HL-60/S4 (cell line): ENCODE data around the gene C15orf40.

Experiments
- in situ Hi-C: fragments of 300-500 bp; cut with MboI; formaldehyde crosslinking; loops from 2 replicates; pipeline ENCODE4 v1.14.3; 2022; ENCODE audit warnings: low sequenced_read_pairs

C15orf40 gene

DNA sequence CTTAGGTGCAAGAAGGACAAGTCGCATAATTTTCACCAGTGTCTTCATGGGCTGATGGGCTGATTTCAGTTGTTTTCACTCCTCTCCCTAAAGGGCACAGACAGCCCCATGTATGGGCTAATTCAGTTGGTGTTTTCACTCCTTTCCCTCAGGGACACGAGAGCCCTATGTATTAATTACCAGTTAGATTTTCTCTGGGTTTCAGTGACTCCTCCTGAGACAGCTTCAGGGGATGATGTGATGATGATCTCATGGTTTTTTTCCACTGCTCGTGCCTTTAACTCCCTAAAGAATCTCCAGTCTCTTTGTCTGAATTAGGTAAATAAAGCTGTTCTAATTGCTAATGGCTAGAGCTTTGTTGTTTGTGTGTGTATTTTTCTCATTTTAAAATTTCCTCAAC is 15.5 kb downstream of the C15orf40 start:
- in situ Hi-C loops, result no loop called here

GRCh38 chr15:82995076-82995475 is 16.4 kb downstream of the C15orf40 start:
- in situ Hi-C loops, result no loop called here

- in situ Hi-C loops, result no loop called here
Measured at GRCh38 chr15:82993144-82993543, 18.3 kb downstream of the C15orf40 start.

GRCh38 chr15:82992436-82992998 is 18.9 kb downstream of the C15orf40 start:
- in situ Hi-C loops, result no loop called here

GRCh38 chr15:82986442-82986780 is 25.0 kb downstream of the C15orf40 start:
- in situ Hi-C loops, result no loop called here

DNA sequence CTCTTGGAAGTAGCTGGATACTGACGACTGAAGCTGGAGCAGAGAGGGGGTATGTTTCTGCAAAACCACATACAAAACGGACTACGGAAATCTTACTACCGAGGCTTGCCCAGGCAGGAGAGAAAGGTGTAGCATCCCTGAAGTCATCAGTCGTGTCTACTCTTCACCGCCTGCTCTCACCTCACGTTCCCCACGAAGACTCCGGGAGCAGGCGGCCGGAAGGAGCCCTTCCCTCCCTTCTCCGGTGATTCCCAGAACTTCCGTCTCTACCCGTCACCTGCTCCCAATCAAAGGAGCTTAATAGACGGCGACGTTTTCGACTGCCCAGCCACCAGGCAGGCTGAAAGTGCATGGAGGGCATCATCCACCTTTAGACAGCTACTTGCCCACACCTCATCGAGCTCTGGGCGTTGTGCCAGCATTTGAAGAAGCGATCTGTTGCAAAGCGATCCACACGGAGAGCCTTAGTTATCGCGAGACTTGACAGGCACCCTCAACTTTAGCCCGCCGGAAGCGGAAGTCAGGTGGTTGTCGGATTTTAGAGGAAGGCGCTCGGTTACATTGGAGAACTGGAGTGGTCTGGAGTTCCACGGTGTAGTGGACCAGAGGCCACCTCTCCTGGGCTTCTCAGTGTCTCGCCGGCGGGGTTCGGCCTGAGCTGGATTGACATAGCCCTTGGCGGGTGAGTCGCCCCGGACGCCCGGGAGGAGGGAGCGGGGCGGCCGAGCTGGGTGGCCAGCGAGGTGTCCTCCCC is 25.6 kb downstream of the C15orf40 start, which contains the start of gene RAMAC:
Gene RAMAC (plus strand): TSS at position 523 of the 754 bp plus-strand sequence. CDS start 2,809 bp downstream, outside the sequence.
- in situ Hi-C loops, result no loop called here

DNA sequence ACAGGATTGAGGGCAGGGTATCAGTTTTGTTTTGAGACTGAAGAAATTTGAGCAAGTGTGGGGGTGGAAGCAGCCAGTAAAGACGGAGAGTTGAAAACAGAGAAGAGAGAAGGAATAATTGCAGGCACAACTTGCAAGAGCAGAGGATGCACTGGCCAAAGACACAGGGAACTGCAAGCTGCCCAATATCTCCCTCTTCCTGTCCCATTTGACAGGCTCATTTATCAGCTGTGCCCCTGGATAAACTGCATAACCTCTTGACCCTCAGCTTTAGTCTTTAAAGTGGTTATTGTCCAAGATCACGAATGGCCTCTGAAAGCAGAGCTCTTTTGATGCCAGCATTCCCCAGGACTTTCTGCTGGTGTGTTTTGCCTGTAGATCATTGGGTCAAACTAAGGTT is 30.5 kb downstream of the C15orf40 start:
- in situ Hi-C loops, result no loop called here

DNA sequence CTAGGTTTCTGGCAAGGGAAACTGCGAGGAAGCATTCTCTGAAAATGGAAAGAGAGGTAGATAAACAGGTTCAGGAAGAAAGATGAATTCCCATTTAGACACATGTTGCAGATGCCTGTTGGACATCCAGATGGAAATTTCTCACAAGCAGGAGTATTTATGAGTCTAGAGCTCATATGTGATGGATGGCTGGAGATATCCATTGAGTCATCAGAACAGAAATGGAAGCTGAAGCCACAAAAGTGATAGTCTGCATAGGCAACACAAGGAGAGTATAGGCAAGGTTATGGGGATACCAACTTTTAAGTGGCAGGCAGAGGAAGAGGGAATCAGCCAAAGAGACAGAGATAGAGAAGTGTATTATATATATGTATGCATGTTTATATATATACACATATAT is 31.7 kb downstream of the C15orf40 start:
- in situ Hi-C loops, result no loop called here

DNA sequence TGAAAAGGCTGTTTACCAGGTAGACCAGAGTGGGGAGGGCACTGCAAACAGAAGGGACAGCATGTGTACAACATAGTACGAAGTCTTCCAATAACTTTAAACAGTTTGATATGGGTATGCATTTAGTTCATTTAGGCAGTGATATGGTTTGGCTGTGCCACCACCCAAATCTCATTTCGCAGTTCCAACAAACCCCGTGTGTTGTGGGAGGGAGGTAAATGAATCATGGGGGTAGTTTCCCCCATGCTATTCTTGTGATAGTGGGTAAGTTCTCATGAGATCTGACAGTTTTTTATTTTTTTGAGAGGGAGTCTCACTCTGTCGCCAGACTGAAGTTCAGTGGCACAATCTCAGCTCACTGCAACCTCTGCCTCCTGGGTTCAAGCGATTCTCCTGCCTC is 33.0 kb downstream of the C15orf40 start:
- in situ Hi-C loops, result no loop called here

GRCh38 chr15:82977076-82977475 is 34.4 kb downstream of the C15orf40 start:
- in situ Hi-C loops, result no loop called here

DNA sequence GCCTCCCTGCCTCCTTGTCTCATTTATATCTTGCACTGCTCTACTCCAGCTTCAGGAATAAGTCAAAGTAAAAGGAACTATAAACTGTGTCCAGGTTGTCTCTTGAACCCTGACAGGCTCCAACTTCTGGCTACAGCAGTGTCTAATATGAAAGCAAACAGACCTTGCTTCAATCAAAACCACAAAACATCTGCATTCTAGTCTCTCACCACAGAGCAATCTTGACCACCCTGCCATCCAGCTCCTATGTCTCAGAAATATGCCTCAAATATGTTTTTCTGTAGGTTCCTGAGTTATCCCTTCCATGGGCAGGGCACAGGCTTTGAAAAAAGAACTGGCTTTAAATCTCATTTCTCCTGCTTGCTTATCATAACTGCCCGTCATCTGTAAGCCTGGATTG is 38.4 kb downstream of the C15orf40 start:
- in situ Hi-C loops, result no loop called here

- in situ Hi-C loops, result no loop called here
Measured at GRCh38 chr15:82971218-82971984, 40.0 kb downstream of the C15orf40 start.

- in situ Hi-C loops, result no loop called here
Measured at GRCh38 chr15:82970696-82971095, 40.7 kb downstream of the C15orf40 start.

- in situ Hi-C loops, result no loop called here
Measured at GRCh38 chr15:82970078-82970686, 41.3 kb downstream of the C15orf40 start.

- in situ Hi-C loops, result no loop called here
Measured at GRCh38 chr15:82969353-82969752, 42.1 kb downstream of the C15orf40 start.

- in situ Hi-C loops, result no loop called here
Measured at GRCh38 chr15:82968066-82968465, 43.4 kb downstream of the C15orf40 start.

- in situ Hi-C loops, result no loop called here
Measured at GRCh38 chr15:82966671-82967071, 44.8 kb downstream of the C15orf40 start.

GRCh38 chr15:82964890-82965289 is 46.5 kb downstream of the C15orf40 start:
- in situ Hi-C loops, result no loop called here

DNA sequence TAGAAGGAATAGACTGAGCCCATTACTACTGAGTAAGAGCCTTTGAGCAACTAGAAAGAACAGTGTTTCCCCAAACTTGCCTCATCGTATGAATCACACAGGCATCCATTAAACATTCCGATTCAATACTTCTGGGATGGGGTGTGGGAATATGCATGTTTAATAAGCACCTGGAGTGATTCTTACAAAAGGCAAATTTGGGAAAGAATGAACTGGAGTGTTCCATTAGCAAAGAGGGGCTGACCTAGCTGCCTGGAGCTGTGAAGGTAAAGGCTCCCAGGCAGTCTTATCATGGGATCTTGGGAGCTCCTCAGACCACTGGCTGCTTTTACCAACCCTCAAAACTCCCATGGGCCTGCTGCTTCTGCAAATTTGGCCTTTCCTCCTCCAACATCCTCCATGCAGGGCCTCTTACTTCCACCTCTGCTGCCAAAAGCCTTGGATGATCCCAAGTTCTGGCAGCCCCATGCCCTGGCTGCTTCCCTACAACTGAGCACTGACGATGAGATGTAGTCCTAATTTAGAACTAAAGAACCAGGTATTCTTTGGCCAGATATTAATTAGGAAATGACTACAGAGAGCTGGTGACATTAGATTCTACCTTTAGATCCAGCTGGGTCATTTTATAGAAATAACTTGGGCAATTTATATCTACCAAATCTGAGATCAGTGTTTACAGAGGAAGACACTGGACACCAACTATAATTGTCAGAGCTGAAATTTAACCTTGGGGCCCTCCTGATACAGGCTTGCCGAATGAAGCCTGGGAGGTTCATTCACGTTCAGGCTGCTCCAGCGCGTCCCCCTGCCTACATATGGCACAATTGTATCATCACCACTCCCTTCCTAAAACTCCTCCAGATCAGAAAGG is 47.7 kb downstream of the C15orf40 start:
- in situ Hi-C loops, result no loop called here

DNA sequence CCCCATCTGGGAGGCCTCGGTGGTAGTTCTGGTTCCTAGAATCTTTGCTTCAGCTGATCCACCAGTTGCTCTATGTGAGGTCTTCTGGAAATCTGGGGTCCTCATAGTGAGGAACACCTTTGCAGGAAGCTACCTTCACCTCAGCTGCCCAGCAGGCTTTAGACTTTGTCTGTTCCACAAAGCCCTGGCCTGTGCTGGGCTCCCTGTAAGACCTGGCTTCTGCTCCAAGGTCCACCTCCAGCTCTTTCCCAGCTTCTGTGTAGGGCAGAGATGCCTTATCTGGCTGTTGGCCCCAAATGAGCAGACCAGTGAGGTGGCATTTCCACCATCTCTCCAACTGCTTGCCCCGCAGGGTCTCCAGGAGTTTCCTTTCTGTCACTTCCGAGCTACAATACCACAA is 50.7 kb downstream of the C15orf40 start:
- in situ Hi-C loops, result no loop called here

- in situ Hi-C loops, result no loop called here
Measured at GRCh38 chr15:82959423-82959822, 52.0 kb downstream of the C15orf40 start.
